ENCODE measurements around the gene SEMA6B.

DNA sequence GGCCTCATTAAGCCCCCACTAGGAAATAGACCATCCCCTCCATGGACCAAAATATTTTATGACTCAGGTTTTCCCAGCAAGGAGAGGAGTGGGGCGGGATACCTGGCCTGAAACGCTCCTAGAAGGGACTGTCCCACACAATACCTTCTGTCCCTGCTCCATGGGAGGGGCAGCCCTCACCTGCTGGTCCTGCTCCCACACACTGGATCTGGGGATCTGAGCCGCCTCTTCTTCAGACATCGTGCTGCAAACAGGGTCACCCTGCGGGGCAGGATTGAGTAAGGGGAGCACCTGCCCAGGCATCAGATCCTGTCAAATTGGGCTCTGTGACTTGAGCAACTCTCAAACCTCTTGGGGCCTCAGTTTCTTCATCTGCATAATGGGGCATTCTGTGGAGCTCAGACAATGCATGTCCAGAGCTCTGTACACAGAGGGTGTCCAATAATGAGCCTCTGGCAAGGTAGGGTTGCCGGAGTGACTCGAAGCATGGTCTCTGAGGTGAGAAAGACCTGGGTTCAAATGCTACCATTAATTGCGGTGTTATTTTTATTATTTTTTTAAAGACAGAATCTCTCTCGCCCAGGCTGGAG is 25.6 kb downstream of the SEMA6B start:
- TF ChIP-seq POLR2AphosphoS5 (IDR thresholded peaks at IDR 0.05; ENCODE audit: insufficient read depth in 1 of 2, low read depth in 1 of 2) (no peak), POLR2A (IDR thresholded peaks at IDR 0.05) (no peak), CTCF (IDR thresholded peaks at IDR 0.05) (no peak)
